ENCODE measurements around the gene CAMK2G.
"Not testable (repeated sequence)": the region's sequence is repeated elsewhere in the genome, so short reads cannot be mapped to it uniquely, and the experiment has no call there.

CAMK2G gene

DNA sequence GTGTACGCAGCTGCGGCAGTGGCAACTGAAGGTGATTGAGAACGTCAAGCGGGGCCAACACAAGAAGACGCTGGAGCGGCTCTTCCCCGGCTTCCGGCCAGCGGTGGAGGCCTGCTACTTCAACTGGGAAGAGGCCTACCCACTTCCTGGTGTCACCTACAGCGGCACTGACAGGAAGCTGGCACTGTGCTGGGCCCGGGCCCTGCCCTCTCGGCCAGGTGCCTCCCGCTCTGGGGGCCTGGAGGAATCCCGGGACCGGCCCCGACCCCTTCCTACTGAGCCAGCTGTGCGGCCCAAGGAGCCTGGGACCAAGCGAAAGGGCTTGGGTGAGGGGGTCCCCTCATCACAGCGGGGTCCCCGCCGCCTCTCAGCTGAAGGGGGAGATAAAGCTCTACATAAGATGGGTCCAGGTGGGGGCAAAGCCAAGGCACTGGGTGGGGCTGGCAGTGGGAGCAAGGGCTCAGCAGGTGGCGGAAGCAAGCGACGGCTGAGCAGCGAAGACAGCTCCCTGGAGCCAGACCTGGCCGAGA is 82.4 kb downstream of the CAMK2G start:
- DNase-seq (ENCODE audit: low spot score) = no peak

DNA sequence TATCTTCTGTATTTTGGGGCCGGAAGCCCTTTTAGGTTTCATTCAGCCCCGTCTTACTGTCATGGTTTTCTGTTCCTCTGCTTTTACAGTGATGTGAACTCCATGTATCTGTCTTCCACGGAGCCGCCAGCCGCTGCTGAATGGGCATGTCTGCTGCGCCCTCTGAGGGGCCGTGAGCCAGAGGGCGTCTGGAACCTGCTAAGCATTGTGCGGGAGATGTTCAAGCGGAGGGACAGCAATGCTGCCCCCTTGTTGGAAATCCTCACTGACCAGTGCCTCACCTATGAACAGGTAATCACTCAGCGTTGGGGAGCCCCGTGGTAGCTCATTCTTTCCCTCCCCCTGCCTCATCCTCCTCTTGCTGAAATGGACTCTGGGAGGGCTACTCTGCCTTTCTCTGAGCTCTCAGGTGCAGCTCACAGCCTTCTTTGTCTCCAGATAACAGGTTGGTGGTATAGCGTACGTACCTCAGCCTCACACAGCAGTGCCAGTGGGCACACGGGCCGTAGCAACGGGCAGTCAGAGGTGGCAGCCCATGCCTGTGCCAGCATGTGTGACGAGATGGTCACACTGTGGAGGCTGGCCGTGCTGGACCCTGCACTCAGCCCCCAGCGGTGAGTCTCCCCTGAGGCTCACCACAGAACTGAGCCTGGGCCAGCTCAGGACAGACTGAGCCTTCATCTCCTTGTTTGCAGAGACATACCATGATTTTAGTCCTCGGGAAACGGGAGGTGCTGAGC is 83.3 kb downstream of the CAMK2G start:
- no peak for DNase-seq (ENCODE audit: low spot score)

DNA sequence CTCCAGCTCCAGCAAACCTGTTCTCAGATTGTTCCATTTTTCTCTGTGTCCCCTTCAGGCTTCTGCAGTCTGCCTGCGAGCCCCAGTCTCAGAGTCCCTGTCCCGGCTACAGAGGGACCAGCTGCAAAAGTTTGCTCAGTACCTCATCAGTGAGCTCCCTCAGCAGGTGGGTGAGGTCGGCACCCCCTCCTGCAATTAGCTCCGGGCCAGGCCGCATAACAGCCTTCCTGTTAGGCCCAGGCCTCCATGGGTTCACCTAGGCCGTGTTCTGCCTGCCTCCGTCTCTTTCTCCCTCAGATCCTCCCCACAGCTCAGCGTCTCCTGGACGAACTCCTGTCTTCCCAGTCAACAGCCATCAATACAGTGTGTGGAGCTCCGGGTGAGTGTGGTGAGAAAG is 84.7 kb downstream of the CAMK2G start:
- no peak for DNase-seq (ENCODE audit: low spot score)

DNA sequence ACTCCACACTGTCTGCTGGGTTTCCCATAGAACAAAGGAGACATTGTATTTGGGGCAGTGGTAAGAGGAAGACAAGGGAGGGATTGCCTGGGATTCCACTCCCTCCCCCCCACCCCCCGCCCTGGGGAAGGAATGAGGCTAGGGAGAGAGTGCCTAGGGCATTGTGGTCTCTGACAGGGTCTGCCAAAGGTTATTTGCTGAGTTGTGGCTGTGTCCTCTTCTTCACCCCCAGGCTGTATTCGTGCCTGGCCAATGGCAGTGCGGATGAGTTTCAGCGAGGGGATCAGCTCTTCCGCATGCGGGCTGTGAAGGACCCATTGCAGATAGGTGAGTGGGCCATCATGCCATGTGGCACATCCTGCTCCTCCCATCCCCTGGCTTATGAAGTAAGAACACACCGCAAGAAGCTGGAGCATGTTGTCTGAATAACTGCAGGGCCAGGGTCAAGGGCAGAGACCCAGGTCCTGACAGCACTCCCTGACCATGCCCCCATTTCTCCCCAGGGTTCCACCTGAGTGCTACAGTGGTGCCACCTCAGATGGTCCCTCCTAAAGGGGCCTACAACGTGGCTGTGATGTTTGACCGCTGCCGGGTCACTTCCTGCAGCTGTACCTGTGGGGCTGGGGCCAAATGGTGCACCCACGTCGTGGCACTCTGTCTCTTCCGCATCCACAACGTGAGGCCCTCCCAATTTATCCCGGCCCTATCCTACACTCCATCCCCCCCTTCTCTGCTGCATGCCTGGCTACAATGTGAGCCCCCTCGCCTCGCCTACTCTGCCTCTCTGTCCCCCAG is 85.3 kb downstream of the CAMK2G start:
- no peak for DNase-seq (ENCODE audit: low spot score)

DNA sequence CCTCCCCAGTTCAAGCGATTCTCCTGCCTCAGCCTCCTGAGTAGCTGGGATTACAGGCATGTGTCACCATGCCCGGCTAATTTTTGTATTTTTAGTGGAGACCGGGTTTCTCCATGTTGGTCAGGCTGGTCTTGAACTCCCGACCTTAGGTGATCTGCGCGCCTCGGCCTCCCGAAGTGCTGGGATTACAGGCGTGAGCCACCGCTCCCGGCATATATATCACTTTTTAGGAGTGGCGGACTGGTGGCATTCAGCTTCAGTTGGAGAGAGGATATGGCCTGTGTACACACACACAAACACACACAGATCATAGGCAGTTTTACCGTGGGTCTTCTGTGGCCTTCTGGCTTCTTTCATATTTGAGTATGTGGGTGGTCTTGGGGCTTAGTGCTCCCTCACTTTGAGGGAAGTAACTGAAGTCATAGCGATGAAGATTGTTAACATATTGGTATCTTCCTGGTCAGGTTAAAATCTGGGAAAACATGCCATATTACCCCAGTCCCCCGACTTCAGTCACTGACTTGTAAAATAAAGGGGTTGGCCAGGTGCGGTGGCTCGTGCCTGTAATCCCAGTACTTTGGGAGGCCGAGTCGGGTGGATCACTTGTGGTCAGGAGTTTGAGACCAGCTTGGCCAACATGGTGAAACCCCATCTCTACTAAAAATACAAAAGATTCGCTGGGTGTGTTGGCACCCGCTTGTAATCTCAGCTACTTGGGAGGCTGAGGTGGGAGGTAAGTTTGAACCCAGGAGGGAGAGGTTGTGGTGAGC is 87.1 kb downstream of the CAMK2G start:
- not testable (repeated sequence) for DNase-seq (ENCODE audit: low spot score)

DNA sequence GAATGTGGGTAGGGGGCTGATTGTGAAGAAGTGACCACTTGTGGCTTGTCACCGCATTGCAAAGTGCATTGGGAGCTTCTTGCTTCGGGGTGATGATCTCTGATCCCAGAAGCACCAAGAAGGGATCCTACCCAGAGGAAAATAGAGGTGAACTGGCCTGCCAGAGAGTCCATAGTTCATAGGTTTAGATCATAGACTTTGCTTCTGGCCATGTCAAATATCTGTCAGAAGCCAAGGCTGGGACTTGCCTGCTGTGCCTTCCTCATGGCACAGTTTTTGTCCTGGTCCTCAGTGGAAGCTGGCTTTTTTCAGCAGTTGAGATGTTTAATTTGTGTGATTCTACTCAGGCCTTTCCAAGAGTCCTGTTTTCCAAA is 87.9 kb downstream of the CAMK2G start:
- DNase-seq (ENCODE audit: low spot score) = no peak

DNA sequence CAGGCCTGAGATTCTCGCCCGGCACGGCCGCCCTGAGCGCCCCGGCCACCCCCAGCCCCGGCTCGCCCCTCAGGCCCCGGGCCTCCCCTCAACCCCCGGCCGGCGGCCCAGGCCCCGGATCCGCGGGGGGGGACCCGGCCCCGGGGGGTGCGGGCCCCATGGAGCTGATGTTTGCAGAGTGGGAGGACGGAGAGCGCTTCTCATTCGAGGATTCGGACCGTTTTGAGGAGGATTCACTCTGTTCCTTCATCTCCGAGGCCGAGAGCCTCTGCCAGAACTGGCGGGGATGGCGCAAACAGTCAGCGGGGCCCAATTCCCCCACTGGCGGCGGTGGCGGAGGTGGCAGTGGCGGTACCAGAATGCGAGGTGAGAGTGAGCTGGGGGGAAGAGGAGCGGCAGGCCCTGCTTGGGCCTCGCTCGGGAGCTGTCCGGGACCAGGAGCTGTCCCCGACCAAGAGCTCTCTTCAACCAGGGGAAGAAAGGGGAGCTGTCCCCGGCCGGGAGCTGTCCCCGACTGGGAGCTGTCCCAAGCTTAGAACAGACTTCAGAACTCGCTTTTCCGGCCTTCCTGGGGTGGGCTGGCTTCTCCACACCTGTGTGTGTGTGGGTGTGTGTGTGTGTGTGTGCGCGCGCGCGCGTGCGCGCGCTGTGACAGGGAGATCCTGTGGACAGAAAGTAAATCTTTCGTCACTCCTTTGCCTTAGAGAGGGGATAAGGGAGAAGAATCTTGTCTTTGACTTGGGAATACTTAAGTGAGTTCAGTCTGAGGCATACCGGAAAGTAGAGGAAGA is 88.4 kb downstream of the CAMK2G start:
- DNase-seq (ENCODE audit: low spot score) = peak; percentile 25

DNA sequence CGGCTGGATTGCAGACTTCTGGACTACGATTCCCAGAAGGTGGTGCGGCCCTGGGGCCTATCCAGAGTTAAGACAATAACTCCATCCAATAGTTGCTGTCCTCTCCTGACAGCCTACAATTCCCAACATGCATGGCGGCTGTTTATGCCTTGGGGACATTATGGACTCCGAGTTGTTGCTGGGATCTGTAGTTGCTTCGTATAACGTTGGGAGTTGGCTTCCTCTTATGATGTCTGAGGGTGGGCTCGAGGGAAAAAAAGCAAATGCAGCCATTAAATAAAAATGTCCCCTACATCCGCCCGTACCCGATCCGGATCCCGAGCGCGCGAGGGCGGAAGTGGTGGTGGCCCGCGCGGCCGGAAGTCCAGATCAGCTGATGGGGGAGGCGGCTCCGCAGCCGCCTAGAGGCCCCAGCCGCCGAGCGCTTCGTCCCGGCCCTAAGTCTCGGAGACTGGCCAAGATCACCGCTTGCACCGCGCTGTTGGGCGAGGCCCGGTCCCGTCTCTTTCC is 89.1 kb downstream of the CAMK2G start, which contains the start of gene ZSWIM8:
TSS of gene ZSWIM8 (plus strand) at position 396 of the 510 bp plus-strand sequence. CDS start 273 bp downstream, outside the sequence.
- DNase-seq (ENCODE audit: low spot score) = peak; percentile 89

DNA sequence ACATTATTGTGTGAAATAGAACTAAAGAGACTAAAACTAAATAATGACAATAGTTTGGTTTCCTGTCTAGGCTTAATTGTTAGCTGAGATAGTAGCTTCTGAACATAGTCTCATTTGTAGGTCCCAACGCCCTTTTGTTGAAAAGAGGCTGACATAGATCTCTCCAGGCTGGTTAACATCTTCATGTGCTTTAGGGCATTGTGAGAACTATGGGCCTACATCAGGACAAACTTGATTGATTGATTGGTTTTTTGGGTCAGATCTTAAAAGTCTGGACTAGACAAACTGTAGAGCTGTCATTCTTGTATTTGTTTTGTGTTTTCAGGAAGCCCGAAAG is 91.6 kb downstream of the CAMK2G start:
- DNase-seq (ENCODE audit: low spot score) = no peak

DNA sequence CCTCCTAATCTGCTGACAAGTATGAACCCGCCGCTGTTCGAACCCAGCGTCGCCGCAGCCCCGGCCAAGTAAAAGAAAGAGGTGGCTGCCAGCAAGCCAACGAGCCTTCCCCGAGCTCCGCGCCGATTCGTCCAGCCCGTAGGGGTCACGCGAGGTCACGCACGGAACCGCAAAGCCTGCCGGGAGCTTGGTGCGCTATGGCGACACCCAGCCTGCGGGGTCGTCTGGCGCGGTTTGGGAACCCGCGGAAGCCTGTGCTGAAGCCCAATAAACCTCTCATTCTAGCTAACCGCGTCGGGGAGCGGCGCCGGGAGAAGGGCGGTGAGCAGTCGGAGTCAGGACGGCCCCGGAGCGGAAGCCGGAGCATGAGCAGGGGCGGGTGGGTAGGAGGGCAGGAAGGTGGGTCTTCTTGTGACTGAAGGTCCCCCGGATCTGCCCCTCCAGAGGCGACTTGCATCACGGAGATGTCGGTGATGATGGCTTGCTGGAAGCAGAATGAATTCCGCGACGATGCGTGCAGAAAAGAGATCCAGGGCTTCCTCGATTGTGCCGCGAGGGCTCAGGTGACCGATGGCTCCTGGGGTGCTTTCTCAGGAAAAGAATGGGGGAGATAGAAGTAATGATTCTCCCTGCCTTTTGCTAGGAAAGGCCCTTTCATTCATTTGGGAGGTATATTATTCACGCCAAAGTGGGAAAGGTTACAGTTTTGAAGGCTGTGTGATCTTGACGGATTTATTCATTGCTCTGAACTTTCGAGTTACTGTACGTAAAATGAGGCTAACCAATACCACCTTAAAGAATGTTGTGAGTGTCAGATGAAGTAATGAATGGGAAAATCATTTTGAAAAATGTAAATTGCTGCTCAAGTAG is 92.2 kb downstream of the CAMK2G start, which contains the start of gene CHCHD1:
TSS of gene CHCHD1 (plus strand) at position 170 of the 870 bp plus-strand sequence. CDS start at position 198, 28 bp downstream.
- DNase-seq (ENCODE audit: low spot score) = peak; percentile 86

DNA sequence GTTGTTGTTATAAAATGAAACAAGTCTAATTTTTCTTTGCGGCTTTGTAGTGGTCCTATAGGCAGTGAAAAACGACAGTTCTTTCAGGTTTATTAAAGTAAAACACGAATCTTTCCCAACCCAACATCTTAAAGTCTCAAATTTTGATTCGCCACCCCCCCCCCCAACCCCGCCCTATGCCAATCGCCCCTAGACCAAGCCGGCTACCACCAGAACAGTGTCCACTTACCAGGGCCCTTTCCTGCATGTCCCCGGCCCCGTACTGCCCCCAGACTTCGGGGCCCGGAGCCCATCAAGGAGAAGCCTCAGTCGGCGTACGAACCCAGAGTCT is 92.8 kb downstream of the CAMK2G start:
- no peak for DNase-seq (ENCODE audit: low spot score)

DNA sequence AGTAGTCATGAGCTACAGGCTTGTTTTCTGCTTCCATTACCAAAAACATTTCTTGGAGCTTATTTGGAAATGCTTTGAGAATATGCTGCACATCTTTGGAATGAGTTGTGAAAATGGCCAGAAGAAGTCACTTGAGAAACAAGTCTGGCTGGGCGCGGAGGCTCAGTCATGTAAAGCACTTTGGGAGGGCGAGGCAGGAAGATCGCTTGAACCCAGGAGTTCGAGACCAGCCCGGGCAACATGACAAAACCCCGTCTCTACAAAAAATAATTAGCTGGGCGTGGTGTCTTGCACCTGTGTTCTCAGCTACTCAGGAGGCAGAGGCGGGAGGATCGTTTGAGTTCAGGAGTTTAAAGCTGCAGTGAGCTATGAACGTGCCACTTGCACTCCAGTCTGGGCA is 93.4 kb downstream of the CAMK2G start:
- no peak for DNase-seq (ENCODE audit: low spot score)

DNA sequence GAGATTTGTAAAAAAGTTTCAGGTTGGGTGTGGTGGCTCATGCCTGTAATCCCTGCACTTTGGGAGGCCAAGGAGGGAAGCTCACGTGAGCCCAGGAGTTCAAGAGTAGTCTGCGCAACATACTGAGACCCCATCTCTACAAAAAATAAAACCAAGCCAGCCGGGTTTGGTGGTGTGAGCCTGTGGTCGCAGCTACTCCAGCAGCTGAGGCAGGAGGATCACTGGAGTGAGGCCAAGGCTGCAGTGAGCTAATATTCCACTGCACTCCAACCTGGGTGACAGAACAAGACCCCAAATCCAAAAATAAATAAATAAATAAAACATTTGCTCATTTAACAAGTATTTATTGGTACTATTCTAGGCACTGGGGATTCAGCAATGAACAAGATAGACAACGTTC is 94.1 kb downstream of the CAMK2G start:
- DNase-seq (ENCODE audit: low spot score) = no peak

DNA sequence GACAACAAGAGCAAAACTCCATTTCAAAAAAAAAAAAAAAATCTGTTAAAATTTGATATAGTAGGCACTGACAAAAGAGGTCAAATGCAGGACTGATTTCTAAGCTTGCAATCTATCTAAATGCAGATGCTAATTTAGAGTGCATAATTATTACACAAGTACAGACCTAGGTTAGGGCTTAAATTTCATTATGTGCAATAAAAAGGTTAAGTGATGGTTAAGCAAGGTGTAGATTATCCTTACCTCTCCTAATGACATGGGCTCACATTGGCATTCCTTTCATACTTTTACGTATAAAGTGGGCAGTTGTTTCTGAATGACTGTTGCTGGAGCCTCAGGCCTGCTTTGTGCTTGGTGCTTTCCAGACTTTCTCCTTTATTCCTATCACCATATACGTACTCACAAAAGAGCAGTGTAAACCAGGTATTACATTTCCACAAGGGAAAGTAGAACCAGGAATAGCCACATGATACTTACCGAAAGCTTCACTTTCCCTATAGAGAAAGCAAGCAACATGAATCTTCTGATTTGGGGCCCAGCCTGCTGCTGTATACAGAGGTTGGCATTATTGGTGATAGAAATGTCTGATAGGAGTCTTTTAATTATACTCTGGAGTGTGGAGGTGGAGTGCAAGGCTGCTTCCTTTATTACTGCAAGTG is 94.7 kb downstream of the CAMK2G start:
- DNase-seq (ENCODE audit: low spot score) = no peak

DNA sequence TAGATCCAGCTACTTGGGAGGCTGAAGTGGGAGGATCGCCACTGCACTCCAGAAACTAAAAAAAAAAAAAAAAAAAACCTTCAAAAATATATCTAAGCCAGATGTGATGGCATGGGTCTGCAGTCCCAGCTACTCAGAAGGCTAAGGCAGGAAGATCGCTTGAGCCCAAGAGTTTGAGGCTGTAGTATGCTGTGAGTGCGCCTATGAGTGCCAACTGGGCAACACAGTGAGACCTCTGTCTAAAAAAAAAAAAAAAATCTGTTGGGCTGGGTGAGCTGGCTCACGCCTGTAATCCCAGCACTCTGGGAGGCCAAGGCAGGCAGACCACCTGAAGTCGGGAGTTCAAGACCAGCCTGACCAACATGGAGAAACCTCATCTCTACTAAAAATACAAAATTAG is 95.3 kb downstream of the CAMK2G start:
- DNase-seq (ENCODE audit: low spot score) = no peak

DNA sequence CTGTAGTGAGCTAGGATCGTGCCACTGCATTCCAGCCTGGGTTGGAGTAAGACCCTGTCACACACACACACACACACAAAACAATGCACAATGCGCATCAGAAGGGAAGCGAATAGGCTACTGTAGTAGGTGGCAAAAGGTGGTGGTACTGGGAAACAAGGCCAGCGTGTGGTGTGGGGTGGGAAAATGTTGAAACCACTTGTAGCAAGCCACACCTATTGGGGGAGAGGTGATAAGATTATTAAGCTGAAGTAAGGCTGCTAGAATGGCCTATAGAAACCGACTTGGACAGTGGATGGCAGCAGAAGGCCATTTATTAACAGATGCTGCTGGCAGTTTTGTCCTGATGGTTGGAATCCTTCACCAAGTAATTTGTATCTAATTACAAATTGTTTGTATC is 99.7 kb downstream of the CAMK2G start:
- peak; percentile 57 for DNase-seq (ENCODE audit: low spot score)

DNA sequence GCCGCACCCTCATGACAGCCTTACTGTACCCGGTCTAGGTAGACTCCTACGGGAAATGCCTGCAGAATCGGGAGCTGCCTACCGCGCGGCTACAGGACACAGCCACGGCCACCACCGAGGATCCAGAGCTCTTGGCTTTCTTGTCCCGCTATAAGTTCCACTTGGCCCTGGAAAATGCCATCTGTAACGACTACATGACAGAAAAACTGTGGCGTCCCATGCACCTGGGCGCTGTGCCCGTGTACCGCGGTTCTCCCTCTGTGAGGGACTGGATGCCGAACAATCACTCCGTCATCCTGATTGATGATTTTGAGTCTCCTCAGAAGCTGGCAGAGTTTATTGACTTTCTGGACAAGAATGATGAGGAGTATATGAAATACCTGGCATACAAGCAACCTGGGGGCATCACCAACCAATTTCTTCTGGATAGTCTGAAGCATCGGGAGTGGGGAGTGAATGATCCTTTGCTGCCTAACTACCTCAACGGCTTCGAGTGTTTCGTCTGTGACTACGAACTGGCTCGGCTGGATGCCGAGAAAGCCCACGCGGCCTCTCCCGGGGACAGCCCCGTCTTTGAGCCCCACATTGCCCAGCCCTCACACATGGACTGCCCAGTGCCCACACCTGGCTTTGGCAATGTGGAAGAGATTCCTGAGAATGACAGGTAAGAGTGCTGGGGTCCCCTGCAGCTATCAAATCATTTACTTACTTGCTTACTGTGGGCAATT is 101.0 kb downstream of the CAMK2G start:
- DNase-seq (ENCODE audit: low spot score) = no peak

DNA sequence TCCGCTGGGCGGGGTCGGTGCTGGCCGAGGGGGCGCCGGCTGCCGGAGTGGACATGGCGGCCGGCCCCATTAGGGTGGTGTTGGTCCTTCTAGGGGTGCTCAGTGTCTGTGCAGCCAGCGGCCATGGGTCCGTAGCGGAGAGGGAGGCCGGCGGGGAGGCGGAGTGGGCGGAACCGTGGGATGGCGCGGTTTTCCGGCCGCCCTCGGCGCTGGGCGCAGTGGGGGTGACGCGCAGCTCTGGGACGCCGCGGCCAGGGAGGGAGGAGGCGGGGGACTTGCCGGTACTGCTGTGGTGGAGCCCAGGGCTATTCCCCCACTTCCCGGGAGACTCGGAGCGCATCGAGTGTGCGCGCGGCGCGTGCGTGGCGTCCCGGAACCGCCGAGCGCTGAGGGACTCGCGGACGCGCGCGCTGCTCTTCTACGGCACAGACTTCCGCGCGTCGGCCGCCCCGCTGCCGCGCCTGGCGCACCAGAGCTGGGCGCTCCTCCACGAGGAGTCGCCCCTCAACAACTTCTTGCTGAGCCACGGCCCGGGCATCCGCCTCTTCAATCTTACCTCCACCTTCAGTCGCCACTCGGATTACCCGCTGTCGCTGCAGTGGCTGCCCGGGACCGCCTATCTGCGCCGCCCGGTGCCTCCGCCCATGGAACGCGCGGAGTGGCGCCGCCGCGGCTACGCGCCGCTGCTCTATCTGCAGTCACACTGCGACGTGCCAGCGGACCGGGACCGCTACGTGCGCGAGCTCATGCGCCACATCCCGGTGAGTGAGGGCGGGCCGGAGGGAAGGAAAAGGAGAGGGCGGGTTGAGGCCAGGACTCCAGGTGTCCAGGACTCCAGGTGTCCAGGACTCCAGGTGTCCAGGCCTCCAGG is 101.8 kb downstream of the CAMK2G start:
- DNase-seq (ENCODE audit: low spot score) = peak; percentile 83
